ENCODE data around the gene EIF3F.
A peak's percentile ranks its signal among the peaks of the same experiment; 100 is the strongest.

The EIF3F gene, protein sequence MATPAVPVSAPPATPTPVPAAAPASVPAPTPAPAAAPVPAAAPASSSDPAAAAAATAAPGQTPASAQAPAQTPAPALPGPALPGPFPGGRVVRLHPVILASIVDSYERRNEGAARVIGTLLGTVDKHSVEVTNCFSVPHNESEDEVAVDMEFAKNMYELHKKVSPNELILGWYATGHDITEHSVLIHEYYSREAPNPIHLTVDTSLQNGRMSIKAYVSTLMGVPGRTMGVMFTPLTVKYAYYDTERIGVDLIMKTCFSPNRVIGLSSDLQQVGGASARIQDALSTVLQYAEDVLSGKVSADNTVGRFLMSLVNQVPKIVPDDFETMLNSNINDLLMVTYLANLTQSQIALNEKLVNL

DNA sequence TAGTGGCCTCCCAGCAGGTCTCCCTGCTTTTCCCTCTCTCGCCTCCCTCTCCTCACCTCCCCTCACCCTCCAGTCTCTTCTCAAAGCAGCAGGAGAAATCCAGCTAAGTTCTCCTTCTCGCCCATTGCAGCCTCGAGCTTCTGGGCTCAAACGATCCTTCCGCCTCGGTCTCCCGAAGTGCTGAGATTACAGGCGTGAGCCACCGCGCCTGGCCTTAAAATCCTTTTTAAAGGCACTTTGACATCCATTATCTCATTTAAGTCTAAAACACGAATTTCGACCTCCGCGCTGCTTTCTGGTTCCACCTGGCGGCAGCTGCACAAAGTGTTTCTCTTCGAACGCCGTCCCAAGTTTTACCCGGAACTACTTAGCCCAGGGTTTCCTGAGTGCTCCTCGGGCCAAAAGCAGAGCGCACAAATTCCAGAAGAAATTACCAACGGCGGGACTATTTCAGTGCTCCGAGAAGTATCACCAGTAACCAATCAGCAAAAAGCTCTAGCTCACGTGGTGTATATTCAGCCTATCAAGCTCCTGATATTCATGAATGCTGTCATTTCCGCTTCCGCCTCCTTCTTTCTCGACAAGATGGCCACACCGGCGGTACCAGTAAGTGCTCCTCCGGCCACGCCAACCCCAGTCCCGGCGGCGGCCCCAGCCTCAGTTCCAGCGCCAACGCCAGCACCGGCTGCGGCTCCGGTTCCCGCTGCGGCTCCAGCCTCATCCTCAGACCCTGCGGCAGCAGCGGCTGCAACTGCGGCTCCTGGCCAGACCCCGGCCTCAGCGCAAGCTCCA is at the start of gene EIF3F:
Gene EIF3F (plus strand): TSS at position 570 of the 792 bp plus-strand sequence. CDS start 16 bp downstream, at position 586.
- peak; percentile 87 for DNase-seq
- peak within 1 kb of the TSS; percentile 93 for H3K4me3 Mint-ChIP-seq
- peak within 1 kb of the TSS; percentile 96 for H3K27ac Mint-ChIP-seq
- peaks cover 44% of the 10 kb centered on the region for H3K36me3 Mint-ChIP-seq (ENCODE audit: low read depth)
- no peaks in the 10 kb centered on the region for H3K27me3 Mint-ChIP-seq
- no peaks in the 10 kb centered on the region for H3K9me3 Mint-ChIP-seq
- peaks cover 43% of the 10 kb centered on the region for H3K4me1 Mint-ChIP-seq (ENCODE audit: low read depth)

GRCh38 chr11:7941146-7941545 is 46.0 kb upstream of the EIF3F start:
- Mint-ChIP-seq H3K9me3 (peaks cover 18% of the 10 kb centered on the region), H3K36me3 (ENCODE audit: low read depth) (no peaks in the 10 kb centered on the region), H3K27me3 (peaks cover 22% of the 10 kb centered on the region), H3K4me3 (no peak overlapping the region), H3K4me1 (ENCODE audit: low read depth) (no peaks in the 10 kb centered on the region), H3K27ac (no peak overlapping the region)
- DNase-seq: no peak

DNA sequence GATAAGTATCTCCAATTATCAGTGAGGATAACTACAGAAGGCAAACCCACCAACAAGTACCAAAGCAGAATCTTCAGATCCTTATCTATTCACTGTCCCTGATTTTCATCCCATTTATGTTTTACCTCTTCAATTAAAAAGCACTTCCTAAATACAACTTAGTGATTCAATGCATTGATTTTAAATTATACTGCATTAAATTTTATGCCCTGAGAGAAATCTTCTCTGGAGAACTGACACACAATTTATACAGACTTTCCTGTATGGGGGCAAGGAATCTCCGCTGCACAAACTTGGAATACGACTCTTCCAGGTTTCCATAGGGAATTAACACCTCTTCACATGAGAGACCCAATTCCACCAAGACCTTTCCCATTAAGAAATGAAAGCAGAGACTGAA is 45.5 kb upstream of the EIF3F start, which contains the start of gene OR10A3:
Gene OR10A3 (minus strand): TSS at position 101 of the 400 bp plus-strand sequence. CDS start 2,188 bp downstream, outside the sequence.
- H3K9me3 Mint-ChIP-seq: peaks cover 18% of the 10 kb centered on the region
- no peak within 1 kb of the TSS for H3K27ac Mint-ChIP-seq
- H3K36me3 Mint-ChIP-seq (ENCODE audit: low read depth): no peaks in the 10 kb centered on the region
- no peak for DNase-seq
- peaks cover 18% of the 10 kb centered on the region for H3K27me3 Mint-ChIP-seq
- H3K4me3 Mint-ChIP-seq: no peak within 1 kb of the TSS
- no peaks in the 10 kb centered on the region for H3K4me1 Mint-ChIP-seq (ENCODE audit: low read depth)

GRCh38 chr11:7944123-7944522 is 43.0 kb upstream of the EIF3F start:
- Mint-ChIP-seq H3K27me3 (peaks cover 19% of the 10 kb centered on the region), H3K36me3 (ENCODE audit: low read depth) (no peaks in the 10 kb centered on the region), H3K9me3 (peaks cover 18% of the 10 kb centered on the region), H3K4me3 (no peak overlapping the region), H3K27ac (no peak overlapping the region), H3K4me1 (ENCODE audit: low read depth) (no peaks in the 10 kb centered on the region)
- no peak for DNase-seq

GRCh38 chr11:7949934-7950333 is 37.2 kb upstream of the EIF3F start:
- no peak for DNase-seq
- no peaks in the 10 kb centered on the region for H3K4me1 Mint-ChIP-seq (ENCODE audit: low read depth)
- no peaks in the 10 kb centered on the region for H3K36me3 Mint-ChIP-seq (ENCODE audit: low read depth)
- H3K4me3 Mint-ChIP-seq: no peak overlapping the region
- no peaks in the 10 kb centered on the region for H3K9me3 Mint-ChIP-seq
- H3K27ac Mint-ChIP-seq: no peak overlapping the region
- peaks cover 25% of the 10 kb centered on the region for H3K27me3 Mint-ChIP-seq

- no peaks in the 10 kb centered on the region for H3K36me3 Mint-ChIP-seq (ENCODE audit: low read depth)
- no peak for DNase-seq
- no peak overlapping the region for H3K4me3 Mint-ChIP-seq
- H3K27me3 Mint-ChIP-seq: peaks cover 25% of the 10 kb centered on the region
- H3K27ac Mint-ChIP-seq: no peak overlapping the region
- no peaks in the 10 kb centered on the region for H3K4me1 Mint-ChIP-seq (ENCODE audit: low read depth)
- peaks cover 2% of the 10 kb centered on the region for H3K9me3 Mint-ChIP-seq
Observed at GRCh38 chr11:7955191-7955590, 31.9 kb upstream of the EIF3F start.

GRCh38 chr11:7964261-7964660 is 22.9 kb upstream of the EIF3F start:
- Mint-ChIP-seq H3K27me3 (peaks cover 32% of the 10 kb centered on the region), H3K9me3 (no peaks in the 10 kb centered on the region), H3K36me3 (ENCODE audit: low read depth) (no peaks in the 10 kb centered on the region), H3K4me1 (ENCODE audit: low read depth) (no peaks in the 10 kb centered on the region), H3K27ac (no peak overlapping the region), H3K4me3 (no peak overlapping the region)
- no peak for DNase-seq

GRCh38 chr11:7964873-7965272 is 22.3 kb upstream of the EIF3F start:
- no peak overlapping the region for H3K27ac Mint-ChIP-seq
- no peak for DNase-seq
- peaks cover 29% of the 10 kb centered on the region for H3K27me3 Mint-ChIP-seq
- no peak overlapping the region for H3K4me3 Mint-ChIP-seq
- no peaks in the 10 kb centered on the region for H3K9me3 Mint-ChIP-seq
- no peaks in the 10 kb centered on the region for H3K4me1 Mint-ChIP-seq (ENCODE audit: low read depth)
- H3K36me3 Mint-ChIP-seq (ENCODE audit: low read depth): no peaks in the 10 kb centered on the region

DNA sequence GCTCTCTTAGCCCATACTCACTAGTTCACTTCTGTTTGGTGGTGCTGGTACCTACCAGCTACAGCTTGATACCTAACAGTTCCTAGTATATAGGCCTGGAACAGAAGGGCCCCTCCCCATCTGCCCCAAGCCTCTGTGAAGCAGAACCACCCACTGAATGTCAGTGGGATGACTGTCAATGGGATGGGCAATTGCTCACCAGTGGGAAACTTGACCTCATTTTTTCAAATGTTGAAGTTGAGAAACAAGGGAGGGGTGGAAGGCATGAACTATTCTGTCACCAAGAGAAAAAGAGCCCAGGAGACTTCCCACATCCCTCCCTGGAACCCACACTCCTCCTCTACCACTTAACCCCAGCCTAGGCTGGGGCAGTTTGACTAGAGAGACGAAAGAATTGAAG is 21.8 kb upstream of the EIF3F start, which contains the start of gene NLRP10:
Gene NLRP10 (minus strand): TSS at position 62 of the 400 bp plus-strand sequence. CDS start 1,952 bp downstream, outside the sequence.
- H3K4me3 Mint-ChIP-seq: no peak within 1 kb of the TSS
- no peak within 1 kb of the TSS for H3K27ac Mint-ChIP-seq
- DNase-seq: no peak

GRCh38 chr11:7967097-7967496 is 20.0 kb upstream of the EIF3F start:
- Mint-ChIP-seq H3K4me3 (no peak overlapping the region), H3K27me3 (peaks cover 21% of the 10 kb centered on the region), H3K4me1 (ENCODE audit: low read depth) (no peaks in the 10 kb centered on the region), H3K36me3 (ENCODE audit: low read depth) (no peaks in the 10 kb centered on the region), H3K27ac (no peak overlapping the region), H3K9me3 (no peaks in the 10 kb centered on the region)
- DNase-seq: no peak

More for the DNA sequence above, 21.8 kb upstream of the EIF3F start, which contains the start of gene NLRP10:
- Mint-ChIP-seq H3K9me3 (no peaks in the 10 kb centered on the region), H3K27me3 (peaks cover 25% of the 10 kb centered on the region), H3K36me3 (ENCODE audit: low read depth) (no peaks in the 10 kb centered on the region), H3K4me1 (ENCODE audit: low read depth) (no peaks in the 10 kb centered on the region)

DNA sequence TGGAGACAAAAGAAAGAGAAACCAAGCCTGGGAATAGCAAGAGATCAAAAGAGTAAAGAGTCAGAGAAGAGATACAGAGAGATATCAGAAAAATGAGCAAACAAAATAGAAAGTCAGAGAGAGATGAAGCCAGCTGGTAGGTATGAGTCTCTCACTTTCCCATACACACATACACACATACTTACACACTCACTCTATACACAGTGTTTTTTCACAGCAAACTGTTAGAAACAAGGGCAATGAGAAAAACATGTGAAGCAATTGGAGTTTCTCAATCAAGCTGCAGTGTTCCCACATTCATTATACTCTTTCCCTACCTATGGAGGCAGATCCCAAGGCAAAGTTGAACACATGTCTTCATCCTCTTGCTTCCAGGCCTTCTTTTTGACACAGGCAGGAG is 19.3 kb upstream of the EIF3F start:
- DNase-seq: no peak
- no peaks in the 10 kb centered on the region for H3K9me3 Mint-ChIP-seq

GRCh38 chr11:7968686-7969085 is 18.5 kb upstream of the EIF3F start:
- H3K36me3 Mint-ChIP-seq (ENCODE audit: low read depth): no peaks in the 10 kb centered on the region
- H3K27ac Mint-ChIP-seq: no peak overlapping the region
- peaks cover 20% of the 10 kb centered on the region for H3K27me3 Mint-ChIP-seq
- no peaks in the 10 kb centered on the region for H3K9me3 Mint-ChIP-seq
- H3K4me1 Mint-ChIP-seq (ENCODE audit: low read depth): no peaks in the 10 kb centered on the region
- no peak overlapping the region for H3K4me3 Mint-ChIP-seq
- no peak for DNase-seq

More for the DNA sequence above, 19.3 kb upstream of the EIF3F start:
- peaks cover 24% of the 10 kb centered on the region for H3K27me3 Mint-ChIP-seq
- H3K4me3 Mint-ChIP-seq: no peak overlapping the region
- no peaks in the 10 kb centered on the region for H3K36me3 Mint-ChIP-seq (ENCODE audit: low read depth)
- H3K27ac Mint-ChIP-seq: no peak overlapping the region
- H3K4me1 Mint-ChIP-seq (ENCODE audit: low read depth): no peaks in the 10 kb centered on the region

DNA sequence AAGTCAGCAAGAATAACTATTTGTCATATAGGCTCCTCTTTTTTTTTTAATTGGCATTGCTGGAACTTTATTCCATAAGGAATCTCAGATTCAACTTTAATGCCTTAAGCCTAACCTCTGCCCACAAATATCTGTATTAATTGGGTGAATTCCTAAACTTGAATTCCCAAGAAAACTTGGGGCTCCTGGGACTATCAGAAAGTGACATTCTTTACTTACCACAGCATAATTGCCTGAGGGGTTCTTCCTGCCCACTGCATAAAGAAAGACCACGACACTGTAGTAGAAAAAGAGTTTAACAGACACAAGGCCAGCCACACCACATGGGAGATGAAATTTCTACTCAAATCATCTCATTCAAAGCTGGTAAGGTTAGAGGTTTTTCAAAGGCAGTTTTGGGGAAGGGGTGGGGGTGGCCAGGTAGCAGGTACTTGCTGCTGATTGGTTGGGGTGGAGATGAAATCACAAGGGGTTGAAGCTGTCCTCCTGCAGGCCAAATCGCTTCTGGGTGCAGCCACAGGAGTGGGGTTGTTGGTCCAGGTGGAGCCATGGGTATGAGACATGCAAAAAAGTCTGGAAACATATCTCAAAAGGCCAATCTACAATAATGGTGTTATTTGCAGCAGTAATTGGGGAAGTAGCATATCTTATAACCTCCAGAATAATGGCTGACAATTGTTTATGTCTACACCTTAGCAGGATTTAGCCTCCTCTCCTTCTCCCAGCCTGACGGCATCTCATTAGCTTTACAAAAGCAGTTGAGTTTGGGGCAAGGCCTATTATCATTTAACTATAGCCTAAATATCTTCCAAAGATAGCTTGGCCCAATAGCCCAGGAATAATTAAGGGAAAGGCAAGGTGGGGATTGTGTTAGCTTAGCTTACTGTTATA is 17.1 kb upstream of the EIF3F start:
- Mint-ChIP-seq H3K9me3 (no peaks in the 10 kb centered on the region), H3K27me3 (peaks cover 21% of the 10 kb centered on the region), H3K36me3 (ENCODE audit: low read depth) (no peaks in the 10 kb centered on the region), H3K4me1 (ENCODE audit: low read depth) (no peaks in the 10 kb centered on the region), H3K4me3 (no peak overlapping the region), H3K27ac (no peak overlapping the region)
- DNase-seq: no peak

DNA sequence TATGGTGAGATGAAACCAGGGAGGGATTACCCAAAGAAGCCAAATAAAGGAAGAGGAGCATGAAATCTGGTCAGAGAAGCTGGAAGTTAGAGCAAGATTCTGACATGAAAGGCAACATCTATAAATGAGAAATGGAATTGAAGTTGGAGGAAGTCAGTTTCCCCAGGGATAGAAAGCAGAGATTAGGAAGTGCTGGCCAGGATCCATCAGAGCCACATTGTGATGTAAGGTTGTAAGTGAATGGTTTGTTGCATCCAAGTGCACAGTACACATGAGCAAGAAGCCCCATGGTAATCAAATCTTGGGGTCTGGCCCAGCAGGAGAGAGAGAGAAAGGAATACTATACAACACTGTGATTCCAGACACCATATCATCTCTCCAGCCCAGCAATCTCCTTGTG is 15.3 kb upstream of the EIF3F start:
- H3K4me3 Mint-ChIP-seq: no peak overlapping the region
- H3K27me3 Mint-ChIP-seq: peaks cover 16% of the 10 kb centered on the region
- H3K4me1 Mint-ChIP-seq (ENCODE audit: low read depth): no peaks in the 10 kb centered on the region
- no peak overlapping the region for H3K27ac Mint-ChIP-seq
- DNase-seq: no peak
- no peaks in the 10 kb centered on the region for H3K36me3 Mint-ChIP-seq (ENCODE audit: low read depth)
- no peaks in the 10 kb centered on the region for H3K9me3 Mint-ChIP-seq

All from activated T-cell treated with anti-CD3 and anti-CD28 coated beads, Interleukin-2, amount 50 U/mL, for 24 hours (primary cell).